Activated CD8-positive, alpha-beta memory T cell treated with anti-CD3 and anti-CD28 coated beads for 48 hours (primary cell): ENCODE measurements around the gene KIF26A.

Source experiments
- DNase-seq, 3 experiments: peaks; one replicate each; pipeline ENCODE4 v3.0.0-alpha.2; 2020; ENCODE audit warnings: low read depth in 2 of 3, low spot score in 2 of 3

KIF26A gene

DNA sequence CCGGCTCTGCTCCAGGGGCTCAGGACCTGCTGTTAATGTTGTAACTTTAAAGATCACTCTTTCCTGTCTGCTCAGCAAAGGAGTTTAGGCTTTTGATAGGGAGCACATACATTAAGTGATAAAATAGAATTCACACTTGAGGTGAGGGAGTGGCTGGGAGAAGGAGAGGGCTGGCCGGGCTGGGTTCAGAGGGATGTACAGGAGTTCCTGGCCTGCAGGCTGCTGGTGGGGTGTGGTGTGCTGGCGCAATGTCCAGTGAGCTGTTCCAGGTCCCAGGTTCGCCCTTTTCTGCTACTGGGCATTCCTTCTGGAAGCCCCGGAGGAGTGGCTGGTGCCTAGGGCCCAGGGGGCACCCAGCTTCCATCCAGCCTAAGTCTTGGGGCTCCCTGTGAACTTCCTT, 17.8 kb downstream of the KIF26A start:
- DNase-seq: no peak

DNA sequence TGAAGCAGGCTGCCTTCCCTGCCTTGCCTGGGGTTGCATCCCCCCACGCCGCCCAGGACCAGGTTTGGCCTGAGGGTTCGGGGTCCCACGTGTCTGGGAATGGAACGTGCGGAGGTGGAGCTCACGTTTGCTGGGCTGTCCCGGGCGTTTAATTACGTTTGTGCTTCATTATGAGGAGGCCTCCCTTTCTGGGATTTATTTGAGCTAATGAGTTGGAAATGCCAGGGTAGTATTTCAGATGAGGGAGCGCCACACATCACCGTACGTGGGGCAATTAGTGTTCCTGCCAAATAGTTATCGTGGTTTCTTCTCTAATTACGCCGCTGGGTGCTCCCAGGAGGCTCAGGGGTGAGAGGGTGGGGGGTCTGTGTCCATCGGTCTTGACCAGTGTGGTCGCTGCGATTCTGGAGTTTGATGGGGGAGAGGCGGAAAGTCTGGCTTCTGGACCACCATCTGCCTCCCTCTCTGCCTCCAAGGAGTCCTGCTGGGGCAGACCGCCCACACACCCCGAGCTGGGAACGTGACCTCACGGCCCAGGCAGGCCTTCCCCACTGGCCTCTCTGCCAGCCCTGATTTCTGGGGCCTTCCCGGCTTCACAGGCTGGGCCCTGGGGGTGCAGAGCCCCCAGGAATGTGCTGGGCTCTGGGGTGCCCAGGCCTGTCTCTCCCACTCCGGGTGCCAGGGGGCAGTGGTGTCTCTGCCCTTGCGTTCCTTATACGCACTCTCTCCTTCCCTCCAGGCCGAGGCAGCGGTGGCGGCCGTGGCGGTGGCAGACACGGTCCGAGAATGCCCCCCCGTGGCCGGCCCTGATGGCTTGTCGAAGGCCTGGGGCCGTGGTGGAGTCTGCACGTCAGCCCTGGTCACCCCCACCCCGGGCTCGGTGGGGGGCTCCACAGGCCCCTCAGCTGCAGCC, 18.9 kb downstream of the KIF26A start:
- DNase-seq: no peak

DNA sequence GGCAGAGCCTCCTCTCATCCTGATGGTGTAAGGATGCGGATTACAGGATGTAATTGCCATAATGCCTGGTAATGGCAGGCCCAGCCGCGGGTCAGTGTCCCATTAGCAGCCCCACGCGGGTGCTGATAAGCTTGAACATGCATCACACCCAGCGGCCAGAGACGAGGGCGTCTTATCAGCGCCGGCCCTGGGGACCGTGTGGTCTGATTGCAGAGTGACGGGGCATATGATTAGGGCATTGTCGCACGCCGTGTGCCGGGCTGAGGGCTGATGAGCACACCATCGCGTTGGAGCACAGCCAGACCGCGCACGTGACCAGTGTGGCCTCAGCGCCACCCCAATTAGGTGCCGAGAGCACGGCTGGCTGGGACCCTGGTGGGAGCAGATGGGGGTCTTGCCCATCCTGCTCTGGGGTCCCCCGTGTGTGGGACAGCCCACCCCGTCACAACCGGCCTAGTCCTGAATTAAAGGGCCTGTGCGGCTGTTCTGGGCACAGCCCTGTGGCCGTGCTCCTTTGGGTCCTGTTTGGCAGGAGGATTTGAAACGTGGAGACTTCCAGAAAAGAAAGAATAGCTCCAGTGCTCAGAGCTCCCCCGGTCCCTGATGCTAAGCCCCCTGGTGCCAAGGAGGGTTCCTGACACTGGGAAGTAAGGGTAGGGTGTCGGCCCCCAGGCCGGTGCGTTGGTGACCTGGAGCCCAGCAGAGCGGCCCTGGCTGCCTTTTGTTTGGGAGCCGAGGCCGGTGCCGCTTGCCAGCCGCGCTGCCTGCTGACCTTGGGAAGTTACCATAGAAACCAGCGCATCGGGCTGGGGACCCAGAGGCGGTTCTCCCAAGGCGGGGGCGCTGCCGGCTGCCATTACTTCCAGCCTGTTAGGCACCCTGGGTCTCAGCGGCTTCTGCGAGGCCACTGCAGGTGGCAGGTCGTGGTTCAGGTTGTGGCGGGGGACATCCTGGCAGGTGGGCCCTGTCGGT, 20.7 kb downstream of the KIF26A start:
- DNase-seq: no peak

DNA sequence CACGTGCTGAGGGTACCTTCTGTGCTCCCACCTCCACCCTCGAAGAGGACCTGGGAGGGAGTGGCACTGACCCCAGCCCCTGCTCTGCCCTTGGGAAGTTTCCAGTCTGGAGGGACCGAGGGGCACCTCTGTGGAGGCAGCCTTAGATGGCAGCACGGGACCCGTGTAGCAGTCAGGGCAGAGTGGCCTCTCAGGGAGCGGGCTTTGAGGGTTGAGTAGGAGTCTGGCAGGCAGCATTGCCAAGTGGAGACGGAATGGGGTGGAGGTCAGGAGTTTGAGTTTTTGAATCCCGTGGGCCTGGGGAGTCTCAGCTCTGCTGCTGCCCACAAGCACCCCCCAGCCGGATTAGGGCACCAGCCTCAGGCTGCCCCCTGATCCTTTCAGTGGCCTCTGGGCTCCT, 21.6 kb downstream of the KIF26A start:
- no peak for DNase-seq

DNA sequence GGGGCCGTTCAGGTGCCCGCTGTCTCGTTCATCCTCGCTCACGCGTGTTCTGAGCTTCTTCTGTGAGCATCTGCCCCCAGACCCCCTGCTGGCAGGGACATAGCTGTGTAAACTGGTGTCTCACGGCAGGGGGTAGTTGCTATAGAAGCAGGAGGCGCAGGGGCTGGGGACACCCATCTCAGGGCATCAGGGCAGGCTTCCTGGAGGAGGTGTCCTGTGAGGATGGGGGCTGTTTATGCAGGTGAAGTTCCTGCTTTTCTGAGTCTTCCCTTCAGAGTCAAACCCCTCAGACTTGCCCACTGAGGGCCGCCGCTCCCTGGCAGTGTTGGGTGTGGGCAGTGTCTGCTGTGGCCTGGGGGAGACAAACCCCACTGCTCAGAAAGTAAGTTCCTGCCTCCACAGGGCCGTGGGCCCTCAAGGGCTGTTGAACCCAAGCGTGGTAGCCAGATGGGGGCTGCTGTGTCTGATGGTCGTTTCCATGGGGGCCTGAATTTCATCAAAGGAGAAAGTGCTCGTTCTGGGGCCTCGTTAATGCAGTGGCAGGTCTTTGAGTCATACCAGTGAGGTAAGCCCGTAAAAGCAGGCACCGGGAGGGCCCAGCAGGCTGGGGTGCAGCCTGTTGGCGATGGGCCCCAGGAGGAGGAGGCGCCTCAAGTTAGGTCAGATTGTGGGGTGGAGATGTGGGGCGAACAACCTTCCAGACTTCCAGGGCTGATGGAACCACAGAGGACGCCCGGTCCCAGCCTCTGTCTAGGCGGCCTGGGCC, 23.4 kb downstream of the KIF26A start:
- no peak for DNase-seq

DNA sequence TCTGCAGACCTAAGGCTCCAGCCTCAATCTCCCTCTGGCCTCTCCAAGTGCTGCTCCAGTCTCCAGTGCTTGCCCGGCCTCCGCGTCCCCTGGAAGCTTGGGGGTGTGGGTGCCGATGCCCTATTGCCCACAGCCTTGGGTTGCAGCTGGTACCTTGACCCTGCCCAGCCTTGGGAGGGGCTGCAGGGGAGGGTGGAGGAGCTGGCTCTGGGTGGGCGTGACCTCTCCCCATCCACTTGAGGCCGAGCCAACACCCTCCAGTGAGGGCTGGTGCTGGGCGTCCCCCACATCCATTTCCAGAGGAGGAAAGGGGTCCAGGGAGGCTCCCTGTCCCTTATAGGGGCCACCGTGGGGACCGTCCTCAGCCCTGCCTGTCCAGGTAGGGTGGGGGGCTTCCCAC, 24.1 kb downstream of the KIF26A start:
- DNase-seq: no peak

DNA sequence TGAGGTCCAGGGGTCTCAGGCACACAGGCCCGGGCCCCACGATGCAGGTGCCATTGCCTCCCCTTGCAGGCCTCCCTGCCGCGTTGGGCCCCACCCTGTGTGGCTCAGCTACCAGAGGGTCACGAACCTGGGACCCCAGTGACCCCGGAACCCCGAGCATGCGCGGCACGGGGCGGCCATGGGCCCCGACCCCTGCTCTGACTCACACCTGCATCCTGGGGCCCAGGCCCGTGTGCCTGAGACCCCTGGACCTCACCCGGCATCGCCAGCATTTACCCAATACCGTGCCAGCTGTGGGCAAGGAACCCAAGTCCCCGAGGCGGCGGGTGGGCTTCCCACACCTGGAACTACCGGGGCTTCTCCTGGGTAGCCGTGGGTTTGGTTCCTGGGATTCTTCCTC, 25.2 kb downstream of the KIF26A start:
- DNase-seq: no peak

DNA sequence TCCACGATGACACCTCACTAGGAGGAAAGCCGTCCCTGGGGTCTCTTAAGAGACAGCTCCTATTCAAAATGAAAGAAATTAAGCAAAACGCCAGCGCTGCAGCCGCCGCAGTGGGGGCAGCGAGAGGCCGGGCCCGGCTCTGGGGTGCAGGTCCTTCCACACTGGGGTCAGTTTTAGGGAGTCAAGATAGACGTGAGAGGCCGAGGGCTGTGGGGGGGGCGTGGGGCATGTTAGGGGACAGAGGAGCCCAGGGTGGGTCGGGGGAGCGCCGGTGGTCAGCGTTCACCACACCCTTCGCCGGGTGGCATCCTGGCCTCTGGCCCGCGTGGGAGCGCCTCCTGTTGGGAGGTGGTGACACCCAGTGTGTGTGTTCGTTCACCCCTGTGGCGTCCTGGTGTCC, 25.7 kb downstream of the KIF26A start:
- no peak for DNase-seq

DNA sequence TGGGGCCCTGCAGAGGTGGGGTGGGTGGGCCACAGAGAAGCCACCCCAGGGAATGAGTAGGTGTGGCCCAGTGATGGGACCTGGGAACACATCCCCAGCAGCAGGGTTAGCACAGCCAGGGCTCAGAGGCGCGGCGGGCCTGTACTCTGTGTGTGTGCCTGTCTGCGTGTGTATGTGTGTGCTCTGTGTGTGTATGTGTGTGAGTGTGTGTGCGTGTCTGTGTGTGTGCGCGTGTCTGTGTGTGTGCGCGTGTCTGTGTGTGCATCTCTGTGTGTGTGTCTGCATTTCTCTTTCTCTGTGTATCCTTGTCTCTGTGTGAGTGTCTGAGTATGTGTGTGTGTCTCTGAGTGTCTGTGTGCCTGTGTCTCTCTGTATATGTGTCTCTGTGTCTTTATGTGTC, 26.1 kb downstream of the KIF26A start:
- no peak for DNase-seq

DNA sequence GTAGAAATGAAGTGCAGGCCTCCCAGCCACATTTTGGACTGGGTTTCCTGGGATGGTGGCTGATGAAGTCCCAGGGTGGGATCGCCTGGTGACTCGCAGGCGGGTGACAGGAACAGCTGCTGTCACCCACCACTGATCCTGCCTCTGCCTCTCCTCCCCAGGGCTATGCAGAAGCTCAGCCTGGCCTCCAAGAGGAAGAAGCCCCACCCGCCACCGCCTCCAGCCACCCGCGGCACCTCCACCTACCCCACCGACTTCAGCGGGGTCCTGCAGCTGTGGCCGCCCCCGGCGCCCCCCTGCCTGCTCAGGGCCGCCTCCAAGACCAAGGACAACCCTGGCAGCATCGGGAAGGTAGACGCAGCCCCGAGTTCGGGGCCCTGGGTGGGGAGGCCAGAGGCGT, 28.3 kb downstream of the KIF26A start:
- no peak for DNase-seq

DNA sequence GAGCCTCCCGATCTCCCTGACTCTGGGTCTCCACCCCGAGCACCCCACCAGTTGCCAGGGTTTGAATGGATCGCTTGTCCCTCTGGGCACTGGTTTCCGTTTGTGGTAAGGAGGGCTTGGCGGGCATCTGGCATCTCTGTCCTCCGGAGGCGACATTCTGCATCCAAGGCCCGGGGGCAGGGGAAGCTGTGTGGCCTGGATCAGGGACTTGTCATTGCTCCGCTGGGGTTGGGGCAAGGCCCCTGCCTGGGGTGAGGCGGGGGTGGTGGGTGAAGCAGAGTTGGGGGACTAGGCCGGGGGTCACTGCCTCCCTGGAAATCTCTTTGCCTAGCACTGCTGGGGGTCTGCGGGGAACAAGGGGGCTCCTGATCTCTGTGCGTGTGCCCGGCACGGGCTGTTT, 30.2 kb downstream of the KIF26A start:
- DNase-seq: no peak

DNA sequence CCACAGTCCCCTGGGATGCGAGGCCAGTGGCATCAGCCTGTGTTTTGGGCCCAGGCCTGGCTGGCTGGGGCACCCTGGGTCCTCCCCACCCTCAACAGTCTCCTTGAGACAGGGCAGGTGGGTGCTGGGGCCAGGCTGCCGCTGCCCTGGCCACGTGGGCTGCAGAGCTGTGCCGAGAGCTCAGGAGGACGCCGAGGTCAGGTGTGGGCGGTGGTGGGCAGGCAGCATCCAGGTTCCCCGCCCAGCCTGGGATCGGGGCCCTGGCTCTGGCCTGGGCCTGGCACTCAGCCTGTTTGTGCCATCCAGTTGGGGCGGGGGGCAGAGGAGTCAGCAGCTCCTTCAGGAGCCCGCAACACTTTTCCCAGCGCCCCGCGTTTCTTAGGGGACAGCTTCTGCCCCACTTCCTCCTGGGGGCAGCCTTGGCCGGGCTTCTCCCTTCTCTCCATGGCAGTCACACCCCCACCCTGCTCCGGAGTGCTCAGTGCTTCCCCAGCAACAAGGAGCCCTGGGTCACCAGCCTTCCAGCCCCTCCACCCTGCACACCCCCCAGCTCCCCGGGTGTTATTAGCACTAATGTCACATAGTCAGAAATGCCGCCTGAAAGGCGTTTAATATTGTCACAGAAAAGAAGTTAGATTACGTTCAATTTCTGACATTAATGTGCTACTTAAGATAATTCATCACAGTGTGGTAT, 30.8 kb downstream of the KIF26A start:
- DNase-seq: no peak

DNA sequence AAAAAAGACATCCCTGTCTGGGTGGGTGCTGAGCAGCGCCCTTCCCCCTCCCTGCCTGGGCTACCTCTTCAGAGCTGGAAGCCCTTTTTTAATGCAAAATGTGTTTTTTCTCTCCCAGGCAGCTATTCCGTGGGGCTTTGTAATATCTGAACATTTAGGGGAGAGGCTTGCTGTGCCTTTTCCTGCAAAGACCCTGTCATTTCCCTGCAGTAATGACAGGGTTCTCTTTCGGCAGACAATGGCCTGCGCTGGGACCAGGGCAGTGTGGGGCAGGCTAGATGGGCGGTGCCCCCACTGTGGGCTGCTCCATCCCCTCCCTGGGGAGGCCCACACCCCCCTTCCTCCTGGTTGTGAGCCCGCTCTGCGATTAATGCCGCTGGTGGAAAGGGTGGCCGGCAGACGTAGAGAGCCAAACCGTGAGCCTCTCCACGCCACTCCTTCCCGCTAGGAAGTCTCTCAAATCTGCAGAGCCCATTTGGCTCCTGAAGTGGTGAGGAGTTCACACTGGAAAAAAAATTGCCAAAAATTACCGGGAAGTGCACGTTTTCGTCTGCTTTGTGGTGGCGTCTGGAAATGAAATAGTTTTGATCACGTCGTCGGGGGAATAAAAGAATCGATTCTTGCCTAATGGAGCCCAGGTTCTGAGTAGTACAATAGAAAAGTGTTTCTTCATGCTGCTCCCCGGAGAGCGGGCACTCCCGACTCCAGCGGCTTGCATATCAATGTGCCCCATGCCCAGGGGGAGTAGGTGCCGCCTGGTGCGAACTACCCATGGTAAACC, 31.5 kb downstream of the KIF26A start:
- DNase-seq: no peak

DNA sequence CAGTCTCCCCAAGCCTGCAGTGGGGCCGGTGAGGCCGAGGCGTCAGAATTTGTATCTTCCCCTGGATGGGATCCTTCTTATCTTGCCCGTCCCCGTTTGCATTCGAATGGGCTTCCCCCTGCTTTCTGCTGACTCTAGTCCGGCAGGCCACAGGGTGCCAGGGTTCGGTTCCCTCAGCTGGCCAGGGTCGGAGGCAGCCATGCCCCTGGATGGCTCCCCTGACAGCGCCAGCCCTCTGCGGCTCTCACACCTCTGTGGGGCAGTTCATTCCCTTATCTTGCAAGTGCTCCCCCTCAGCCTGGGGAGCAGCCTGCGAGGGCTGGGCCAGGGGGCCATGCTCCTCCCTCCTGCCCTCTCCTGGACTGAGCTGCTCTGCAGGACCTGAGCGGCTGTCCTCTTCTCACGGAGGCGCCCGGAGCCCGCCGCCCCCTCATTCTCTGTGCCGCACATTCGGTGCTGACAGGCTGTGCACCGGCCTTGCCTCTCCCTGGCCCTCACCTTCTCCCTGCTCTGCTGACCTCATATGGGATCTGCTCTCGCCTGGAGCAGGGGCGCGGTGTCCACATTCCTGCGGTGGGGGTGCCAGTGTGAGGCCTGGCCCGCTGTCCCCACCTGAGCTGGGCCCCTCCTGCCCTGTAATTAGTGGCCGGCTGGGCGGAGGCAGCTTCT, 32.8 kb downstream of the KIF26A start:
- no peak for DNase-seq

DNA sequence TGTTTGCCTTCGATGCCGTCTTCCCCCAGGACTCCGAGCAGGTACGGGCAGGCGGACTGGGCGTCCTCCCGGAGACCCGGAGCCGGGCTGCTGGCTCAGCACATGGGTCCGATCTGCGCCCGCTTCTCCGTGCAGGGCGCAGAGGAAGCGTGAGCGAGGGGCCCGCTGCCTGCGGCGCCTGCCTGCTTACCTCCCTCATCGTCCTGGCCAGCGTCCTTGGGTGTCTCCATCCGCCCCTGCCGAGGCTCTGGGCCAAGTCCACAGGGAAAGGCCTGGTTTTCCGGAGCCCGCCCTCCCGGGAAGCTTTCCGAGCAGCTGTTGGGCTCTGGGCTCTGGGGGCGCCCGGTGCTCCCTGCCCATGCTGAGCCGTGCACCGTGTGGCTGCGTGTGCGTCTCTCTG, 33.5 kb downstream of the KIF26A start:
- no peak for DNase-seq

DNA sequence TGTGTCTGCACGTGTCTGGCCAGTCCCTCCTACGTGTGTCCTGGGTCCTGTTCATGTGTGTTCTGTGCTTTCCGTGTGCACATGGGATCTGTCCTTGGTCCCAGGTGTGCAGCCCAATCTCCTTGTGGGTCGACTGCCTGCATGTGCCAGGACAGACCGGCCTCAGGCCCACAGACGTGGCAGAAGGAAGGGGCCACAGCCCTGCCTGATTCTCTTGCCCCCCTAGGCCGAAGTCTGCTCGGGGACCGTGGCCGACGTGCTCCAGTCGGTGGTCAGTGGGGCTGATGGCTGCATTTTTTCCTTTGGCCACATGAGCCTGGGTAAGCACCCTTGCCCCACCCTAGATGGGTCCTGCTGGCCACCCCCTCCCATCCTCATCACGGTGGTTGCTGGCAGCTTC, 34.0 kb downstream of the KIF26A start:
- DNase-seq: no peak

DNA sequence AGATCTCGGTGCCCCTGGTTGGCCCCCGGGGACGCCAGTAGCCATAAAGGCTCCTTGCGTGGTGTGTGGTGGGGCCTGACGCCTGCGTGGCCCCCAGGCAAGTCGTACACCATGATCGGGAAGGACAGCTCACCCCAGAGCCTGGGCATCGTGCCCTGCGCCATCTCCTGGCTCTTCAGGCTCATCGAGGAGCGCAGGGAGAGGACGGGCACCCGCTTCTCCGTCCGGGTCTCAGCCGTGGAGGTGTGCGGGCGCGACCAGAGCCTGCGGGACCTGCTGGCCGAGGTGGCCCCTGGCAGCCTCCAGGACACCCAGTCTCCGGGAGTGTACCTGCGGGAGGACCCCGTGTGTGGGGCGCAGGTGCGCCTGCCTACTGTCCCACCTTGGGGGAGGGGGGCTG, 34.5 kb downstream of the KIF26A start:
- no peak for DNase-seq

DNA sequence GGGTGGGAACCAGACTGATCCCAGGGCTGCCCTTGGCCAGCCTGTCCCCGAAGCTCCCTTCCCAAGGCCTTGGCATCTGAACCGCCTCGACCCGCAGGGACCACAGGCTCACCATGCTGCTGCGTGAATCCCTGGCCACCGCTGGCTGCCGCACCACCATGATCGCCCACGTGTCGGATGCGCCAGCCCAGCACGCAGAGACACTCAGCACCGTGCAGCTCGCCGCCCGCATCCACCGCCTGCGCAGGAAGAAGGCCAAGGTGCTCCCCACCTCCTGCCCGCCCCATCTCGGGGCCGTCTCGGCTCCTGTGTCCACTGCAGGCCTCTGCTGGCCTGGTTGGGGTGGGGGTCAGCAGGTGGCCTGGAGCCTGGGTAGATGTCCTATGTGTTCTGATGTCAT, 35.7 kb downstream of the KIF26A start:
- no peak for DNase-seq

DNA sequence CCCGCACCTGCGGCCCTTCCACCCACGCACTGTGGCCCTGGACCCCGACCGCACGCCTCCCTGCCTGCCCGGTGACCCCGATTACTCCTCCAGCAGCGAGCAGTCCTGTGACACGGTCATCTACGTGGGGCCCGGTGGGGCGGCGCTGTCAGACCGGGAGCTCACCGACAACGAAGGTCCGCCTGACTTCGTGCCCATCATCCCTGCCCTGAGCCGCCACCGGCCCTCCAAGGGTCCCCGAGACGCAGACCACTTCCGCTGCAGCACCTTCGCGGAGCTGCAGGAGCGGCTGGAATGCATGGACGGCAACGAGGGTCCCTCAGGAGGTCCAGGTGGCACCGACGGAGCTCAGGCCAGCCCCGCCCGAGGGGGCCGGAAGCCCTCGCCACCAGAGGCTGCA, 36.7 kb downstream of the KIF26A start:
- DNase-seq: no peak
